GM23338 (cell line): Measurements from ENCODE around the gene CCNY. TPM values are rescaled to one million over a fixed set of nuclear protein-coding genes. Genes with fewer than 3 reads are reported as not detected.

Source experiments
- ATAC-seq: fragments of 200-7000 bp; cut with Tn5 transposase; 3 replicates; pipeline ENCODE4 v1.9.1; 2020
- DNase-seq: peaks from one replicate; pipeline ENCODE4 v3.0.0-alpha.2; 2015; ENCODE audit warnings: low spot score
- H2AFZ ChIP-seq: fragments of 200-600 bp; sonication (generic); 2 replicates; pipeline ENCODE4 v1.8.0; 2016; ENCODE audit warnings: antibody characterized with exemption, mild to moderate bottlenecking, moderate library complexity
- H3F3A ChIP-seq: fragments of 200-600 bp; sonication (generic); replicated peaks from 2 replicates; pipeline ENCODE4 v1.8.0; 2017; ENCODE audit warnings: antibody characterized with exemption, mixed run types, low read depth
- H3K27ac ChIP-seq: fragments of 200-600 bp; sonication (generic); 2 replicates; pipeline ENCODE4 v1.6.1; 2016; ENCODE audit warnings: low read depth
- H3K27me3 ChIP-seq: fragments of 200-600 bp; sonication (generic); 2 replicates; pipeline ENCODE4 v1.8.0; 2016; ENCODE audit warnings: mild to moderate bottlenecking, mixed run types, moderate library complexity; ENCODE audit not compliant: insufficient read depth
- H3K36me3 ChIP-seq: fragments of 200-600 bp; sonication (generic); 2 replicates; pipeline ENCODE4 v1.8.0; 2016; ENCODE audit warnings: mild to moderate bottlenecking; ENCODE audit not compliant: insufficient read depth
- H3K4me1 ChIP-seq: fragments of 200-600 bp; sonication (generic); 2 replicates; pipeline ENCODE4 v1.8.0; 2016; ENCODE audit warnings: mild to moderate bottlenecking, moderate library complexity; ENCODE audit not compliant: insufficient read depth
- H3K4me2 ChIP-seq: fragments of 200-600 bp; sonication (generic); 2 replicates; pipeline ENCODE4 v1.7.1; 2017; ENCODE audit warnings: mixed run types
- H3K4me3 ChIP-seq: fragments of 200-600 bp; sonication (generic); 2 replicates; pipeline ENCODE4 v1.6.1; 2016; ENCODE audit warnings: mixed run types
- H3K79me2 ChIP-seq: fragments of 200-600 bp; sonication (generic); replicated peaks from 2 replicates; pipeline ENCODE4 v1.8.0; 2017; ENCODE audit warnings: mild to moderate bottlenecking; ENCODE audit not compliant: insufficient read depth
- H3K9me2 ChIP-seq: fragments of 200-600 bp; sonication (generic); 2 replicates; pipeline ENCODE4 v1.8.0; 2017; ENCODE audit not compliant: insufficient read depth
- H4K20me1 ChIP-seq: fragments of 200-600 bp; sonication (generic); replicated peaks from 2 replicates; pipeline ENCODE4 v1.8.0; 2017; ENCODE audit warnings: mild to moderate bottlenecking; ENCODE audit not compliant: insufficient read depth
- H3K27ac Mint-ChIP-seq: 2 replicates; pipeline ENCODE4 v1.8.0; 2020; ENCODE audit warnings: inconsistent platforms, mild to moderate bottlenecking, moderate library complexity, mixed read lengths
- H3K27me3 Mint-ChIP-seq: 3 replicates; pipeline ENCODE4 v1.8.0; 2022; ENCODE audit warnings: low read depth, mild to moderate bottlenecking, moderate library complexity, mixed read lengths, inconsistent platforms; ENCODE audit not compliant: insufficient read depth, poor library complexity
- H3K36me3 Mint-ChIP-seq: 3 replicates; pipeline ENCODE4 v1.8.0; 2021; ENCODE audit warnings: low read depth, mild to moderate bottlenecking, inconsistent platforms, moderate library complexity, mixed read lengths
- H3K4me1 Mint-ChIP-seq: 3 replicates; pipeline ENCODE4 v1.8.0; 2020; ENCODE audit warnings: mild to moderate bottlenecking, inconsistent platforms, mixed read lengths
- H3K4me3 Mint-ChIP-seq: 3 replicates; pipeline ENCODE4 v1.8.0; 2021; ENCODE audit warnings: moderate library complexity, mild to moderate bottlenecking, inconsistent platforms, mixed read lengths
- H3K9me3 Mint-ChIP-seq: 3 replicates; pipeline ENCODE4 v1.8.0; 2020; ENCODE audit warnings: moderate library complexity, mild to moderate bottlenecking, inconsistent platforms, mixed read lengths
- CREB1 ChIP-seq: fragments of 250-450 bp; sonication (Bioruptor Pico); IDR thresholded peaks from 2 replicates; pipeline ENCODE4 v1.5.0; 2020; ENCODE audit warnings: low read depth, mild to moderate bottlenecking, moderate library complexity
- ETS1 ChIP-seq: IDR thresholded peaks from 2 replicates; pipeline ENCODE4 v1.6.1; 2016; ENCODE audit warnings: antibody characterized with exemption
- EZH2 ChIP-seq: fragments of 200-600 bp; sonication (generic); IDR thresholded peaks from one replicate; pipeline ENCODE4 v1.8.0; 2017; ENCODE audit warnings: antibody characterized with exemption, mild to moderate bottlenecking, low read depth; ENCODE audit not compliant: unreplicated experiment
- EZH2phosphoT487 ChIP-seq: fragments of 200-600 bp; sonication (generic); IDR thresholded peaks from one replicate; pipeline ENCODE4 v1.8.1; 2018; ENCODE audit warnings: antibody characterized with exemption; ENCODE audit not compliant: unreplicated experiment
- JUNB ChIP-seq: IDR thresholded peaks from one replicate; pipeline ENCODE4 v1.6.1; 2016; ENCODE audit warnings: antibody characterized with exemption; ENCODE audit not compliant: unreplicated experiment
- NANOG ChIP-seq: IDR thresholded peaks from 2 replicates; pipeline ENCODE4 v1.6.1; 2016; ENCODE audit warnings: antibody characterized with exemption, borderline replicate concordance
- POLR2AphosphoS5 ChIP-seq: IDR thresholded peaks from 2 replicates; pipeline ENCODE4 v1.6.1; 2016; ENCODE audit warnings: antibody characterized with exemption, low read depth
- REST ChIP-seq: IDR thresholded peaks from one replicate; pipeline ENCODE4 v1.6.1; 2018; ENCODE audit warnings: antibody characterized with exemption; ENCODE audit not compliant: unreplicated experiment
- STAT1 ChIP-seq: IDR thresholded peaks from one replicate; pipeline ENCODE4 v1.6.1; 2016; ENCODE audit warnings: antibody characterized with exemption; ENCODE audit not compliant: unreplicated experiment
- ZNF114 ChIP-seq: fragments of 250-450 bp; sonication (Bioruptor Pico); IDR thresholded peaks from 2 replicates; pipeline ENCODE4 v1.5.0; 2020; ENCODE audit warnings: mild to moderate bottlenecking, moderate library complexity
- ZNF462 ChIP-seq: fragments of 250-450 bp; sonication (Bioruptor Pico); IDR thresholded peaks from 2 replicates; pipeline ENCODE4 v1.5.0; 2020; ENCODE audit warnings: mild to moderate bottlenecking, moderate library complexity
- polyA plus RNA-seq: library from polyadenylated mRNA; unstranded; fragments of >200 nt; fragmentation: Nextera tagmentation; extraction: Ambion mirVana; gene quantifications from 2 replicates; pipeline ENCODE4 v1.2.1, GENCODE V29; 2016
- total RNA-seq: library from RNA; depleted of rRNA; stranded (reverse); fragments of >200 nt; shearing (Covaris generic); gene quantifications from 2 replicates; pipeline ENCODE4 v1.2.3, GENCODE V29; 2014

CCNY gene
- total and polyA plus RNA-seq, 2 experiments from 2014 or later = 14.2 to 29.0 TPM

- TF ChIP-seq POLR2AphosphoS5 = no peak
- TF ChIP-seq ZNF114 (CRISPR knock-in tag) = no peak
- TF ChIP-seq STAT1 = no peak
- no peak for TF ChIP-seq JUNB
- TF ChIP-seq NANOG = no peak
Observed at GRCh38 chr10:35456784-35457183, 120.5 kb downstream of the CCNY start (continued).

GRCh38 chr10:35458500-35459448 is 122.5 kb downstream of the CCNY start:
- no peaks in the 10 kb centered on the region for H3F3A ChIP-seq
- no peaks in the 10 kb centered on the region for H3K36me3 ChIP-seq
- H3K27me3 ChIP-seq = no peaks in the 10 kb centered on the region
- H3K4me1 ChIP-seq = peaks cover 41% of the 10 kb centered on the region
- peak overlapping the region; percentile 60 for H3K27ac Mint-ChIP-seq
- H3K36me3 Mint-ChIP-seq = no peaks in the 10 kb centered on the region
- no peaks in the 10 kb centered on the region for H3K9me3 Mint-ChIP-seq
- H3K4me2 ChIP-seq = 0 out of 2 replicates have a peak overlapping the region, but pooled peaks have one; percentile 14
- H3K27me3 Mint-ChIP-seq = no peaks in the 10 kb centered on the region
- ATAC-seq (peak; percentile 9; the same call in 1 of the 3 replicates), DNase-seq (no peak)
- peaks cover 62% of the 10 kb centered on the region for H3K4me1 Mint-ChIP-seq
- H3K4me3 ChIP-seq = no peak overlapping the region
- peaks cover 93% of the 10 kb centered on the region for H3K79me2 ChIP-seq
- H2AFZ ChIP-seq = no peak overlapping the region
- H4K20me1 ChIP-seq = no peaks in the 10 kb centered on the region
- no peak overlapping the region for H3K4me3 Mint-ChIP-seq
- peak overlapping the region; percentile 73 for H3K27ac ChIP-seq
- H3K9me2 ChIP-seq = peaks cover 5% of the 10 kb centered on the region
- TF ChIP-seq ZNF462 (CRISPR knock-in tag) = no peak
- no peak for TF ChIP-seq ZNF114 (CRISPR knock-in tag)
- no peak for TF ChIP-seq CREB1 (CRISPR knock-in tag)
- no peak for TF ChIP-seq ETS1
- no peak for TF ChIP-seq EZH2phosphoT487
- no peak for TF ChIP-seq JUNB
- TF ChIP-seq EZH2 = no peak
- no peak for TF ChIP-seq POLR2AphosphoS5
- no peak for TF ChIP-seq REST
- TF ChIP-seq STAT1 = no peak
- TF ChIP-seq NANOG = no peak
